H1 (cell line): ENCODE measurements around the gene AMOTL2.

Source experiments
- CREB1 ChIP-seq: IDR thresholded peaks from 2 replicates; pipeline ENCODE4 v1.6.1; 2012; ENCODE audit warnings: inconsistent platforms
- POLR2AphosphoS5 ChIP-seq: IDR thresholded peaks from 2 replicates; pipeline ENCODE4 v1.6.1; 2011; ENCODE audit warnings: low read depth, low read length
- SIN3A ChIP-seq, 2 experiments: IDR thresholded peaks in 1 of 2; conservative IDR thresholded peaks in 1 of 2; 2 replicates each; pipeline ENCODE4 v1.6.1; 2011 to 2012; ENCODE audit warnings: low read length in 2 of 2, improper control_type of control experiment in 1 of 2, low read depth in 1 of 2, mild to moderate bottlenecking in 1 of 2

DNA sequence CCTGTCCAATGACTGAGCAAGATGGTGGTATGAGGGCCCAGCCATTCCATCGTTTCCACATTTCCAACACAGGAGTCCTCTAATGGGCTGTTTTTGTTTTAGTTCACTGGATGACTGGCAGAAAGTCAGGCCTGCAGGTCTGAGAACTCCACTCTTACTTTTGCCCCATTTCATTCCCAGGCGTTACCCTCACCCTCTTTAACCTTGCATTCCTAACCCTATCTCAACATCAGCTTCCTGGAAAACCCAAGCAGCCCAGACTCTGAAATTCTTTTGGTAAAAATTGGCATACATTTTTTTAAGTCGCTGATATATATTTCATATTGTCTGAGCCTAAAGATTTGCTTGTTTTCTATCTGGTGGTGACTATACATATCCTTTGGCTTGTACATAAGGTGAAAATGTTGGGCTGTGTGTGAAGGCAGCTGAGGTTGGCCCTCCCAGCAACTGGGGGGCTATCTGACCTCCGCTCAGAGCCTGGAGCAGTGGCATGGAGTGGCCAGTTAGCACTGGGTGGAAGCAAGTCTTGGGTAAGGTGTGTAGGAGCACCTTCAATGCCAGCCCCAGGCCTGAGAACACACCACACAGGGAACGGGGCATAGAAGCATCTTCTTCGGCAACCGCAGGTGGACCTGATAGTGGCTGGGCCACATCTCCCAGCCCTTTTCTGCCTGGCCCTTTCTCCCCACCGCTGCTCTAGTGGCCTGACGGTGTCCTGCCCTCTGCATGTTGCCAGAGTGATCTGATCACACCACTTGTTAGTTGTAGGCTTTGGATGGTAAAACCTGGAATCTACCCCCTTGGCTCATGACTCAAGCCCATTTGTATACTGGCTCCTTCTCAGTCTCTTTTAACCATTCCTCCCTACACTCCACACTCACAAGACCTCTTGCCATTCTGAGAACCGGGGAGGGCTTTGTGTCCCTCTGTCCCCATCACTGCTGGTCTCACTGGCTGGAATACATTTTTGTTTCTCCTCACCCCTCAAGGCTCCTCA, 50.0 kb downstream of the AMOTL2 start:
- TF ChIP-seq CREB1 (no peak), POLR2AphosphoS5 (no peak), SIN3A (conservative IDR thresholded peaks at IDR 0.05 in 1 of 2, IDR thresholded peaks at IDR 0.05 in 1 of 2; ENCODE audit: low read depth in 1 of 2, low read length in 2 of 2) (no peak)
